Measurements from ENCODE around the gene MVD. TPM values are rescaled to one million over a fixed set of nuclear protein-coding genes. Genes with fewer than 3 reads are reported as not detected.

The MVD gene
- total and polyA plus RNA-seq, 10 of the 15 experiments (the other 5 are each of a cell fraction or from before 2014, with no cell fraction given): 5.0 to 147 (median 65.0) TPM

GRCh38 chr16:88613911-88614817 is 48.7 kb downstream of the MVD start:
- peaks cover 10 to 35% of the 10 kb centered on the region in 2 experiments; a peak in 3 of 4 replicates for H3K36me3 ChIP-seq (ENCODE audit: control insufficient read depth in 2 of 2, insufficient read depth in 2 of 2, low read length in 1 of 2)
- no peaks in the 10 kb centered on the region for H4K20me1 ChIP-seq (ENCODE audit: control insufficient read depth, insufficient read depth)
- ATAC-seq (no peak), DNase-seq (ENCODE audit: low read depth, low spot score) (no peak), FAIRE-seq (no peak)
- H3K79me2 ChIP-seq (ENCODE audit: control insufficient read depth, insufficient read depth, low read length): no peaks in the 10 kb centered on the region
- no peak overlapping the region for H3K4me3 ChIP-seq
- H3K27ac ChIP-seq (ENCODE audit: control insufficient read depth, insufficient read depth): no peak overlapping the region
- H3K4me1 ChIP-seq (ENCODE audit: control insufficient read depth, insufficient read depth, low read length): no peaks in the 10 kb centered on the region
- RAD21 ChIA-PET (ENCODE audit: unreplicated experiment): no interaction called here
- in situ Hi-C loops (cut with MboI) (no loop called here), intact Hi-C loops (cut with micrococcal nuclease; ENCODE audit: unreplicated experiment) (no loop called here)
- 87% methylated on average over 19 of the region's 19 CpGs for WGBS (ENCODE audit: insufficient coverage, insufficient replicate concordance, low lambda C conversion rate, missing lambda C conversion rate)
- H2AFZ ChIP-seq (ENCODE audit: control insufficient read depth, low read depth, low read length): no peak overlapping the region
- POLR2A ChIA-PET: no interaction called here
- no peak overlapping the region for H3K9ac ChIP-seq (ENCODE audit: control insufficient read depth, insufficient read depth, low read length)
- no peaks in the 10 kb centered on the region for H3K9me3 ChIP-seq (replicated peaks; ENCODE audit: control insufficient read depth, insufficient read depth, low read length)
- no peak overlapping the region for H3K4me2 ChIP-seq (ENCODE audit: control insufficient read depth, insufficient read depth)
- CTCF ChIA-PET: no interaction called here
- H3K27me3 ChIP-seq (replicated peaks in 1 of 2; ENCODE audit: control insufficient read depth in 2 of 2, insufficient read depth in 2 of 2, low read length in 1 of 2): no peaks in the 10 kb centered on the region
- TF ChIP-seq MLLT1 (IDR thresholded peaks at IDR 0.05): no peak
- no peak for TF ChIP-seq BACH1 (IDR thresholded peaks at IDR 0.05; ENCODE audit: borderline replicate concordance)
- no peak for TF ChIP-seq TBL1XR1 (IDR thresholded peaks at IDR 0.05; ENCODE audit: low read depth, low read length)
- no peak for TF ChIP-seq ZZZ3 (IDR thresholded peaks at IDR 0.05; ENCODE audit: control insufficient read depth, insufficient read length, low read depth)
- no peak for TF ChIP-seq SPI1 (IDR thresholded peaks at IDR 0.05; ENCODE audit: borderline replicate concordance, insufficient read depth, low read depth, low read length)
- no peak for TF ChIP-seq E4F1 (IDR thresholded peaks at IDR 0.05; ENCODE audit: borderline replicate concordance, partially characterized antibody)
- TF ChIP-seq E2F4 (IDR thresholded peaks at IDR 0.05; ENCODE audit: low read depth, low read length): no peak
- no peak for TF ChIP-seq ATF2 (IDR thresholded peaks at IDR 0.05; ENCODE audit: low read length)
- no peak for TF ChIP-seq SP1 (IDR thresholded peaks at IDR 0.05; ENCODE audit: low read depth, low read length)
- SMC1A ChIA-PET (ENCODE audit: uncharacterized antibody, unreplicated experiment): no interaction called here
- BruUV-seq (replicated peaks): no TSS peak

All from GM12878 (cell line).